K562 (cell line): Measurements from ENCODE around the gene ARHGEF35. TPM values are rescaled to one million over a fixed set of nuclear protein-coding genes. Genes with fewer than 3 reads are reported as not detected.

ENCODE experiments used
- ATAC-seq: fragments of 200-7000 bp; cut with Tn5 transposase; 3 replicates; pipeline ENCODE4 v1.9.1; 2020; ENCODE audit warnings: moderate library complexity
- BruUV-seq: library from RNA; stranded (reverse); fragments of 400-500 nt; replicated peaks from 2 replicates; lab custom pipeline; 2021; lab: Mats Ljungman, UMichigan
- CTCF ChIA-PET: fragments of 300-600 bp; formaldehyde crosslinking; extraction: SDS; loops from one replicate; lab custom pipeline; 2021; ENCODE audit warnings: low intra/inter-chr PET ratio; lab: Yijun Ruan, JAX
- POLR2A ChIA-PET: fragments of 300-600, 350-650 bp; sonication (Branson Sonifier 250); formaldehyde crosslinking; extraction: SDS; loops from one replicate; lab custom pipeline; 2021; ENCODE audit warnings: antibody characterized with exemption, inconsistent platforms; lab: Yijun Ruan, JAX
- DNase-seq, 4 experiments: peaks; one replicate each; pipeline versions ENCODE4 v3.0.0 to v3.0.0-alpha.2; 2011 to 2018; ENCODE audit warnings: low spot score in 3 of 4, mixed read lengths in 3 of 4; ENCODE audit errors: extremely low read depth in 1 of 4
- FAIRE-seq: peaks from 2 replicates; lab custom pipeline; 2011; peaks lifted over from hg19 to GRCh38; lab: Jason Lieb, UNC
- H2AFZ ChIP-seq: 2 replicates; pipeline ENCODE4 v1.6.0; 2011; ENCODE audit warnings: low read depth, low read length, control low read depth, inconsistent platforms
- H3K27ac ChIP-seq: fragments of 200-600 bp; 3 replicates; pipeline ENCODE4 v1.8.0; 2011; ENCODE audit warnings: low read depth, mild to moderate bottlenecking, control low read depth, inconsistent platforms, low read length, moderate library complexity, mixed read lengths; ENCODE audit errors: extremely low read depth
- H3K27me3 ChIP-seq, 2 experiments: fragments of 300-600 bp in 1 of 2; 2 replicates in 1 of 2; 3 replicates in 1 of 2; pipeline versions ENCODE4 v1.6.0 to v1.8.0; 2011; ENCODE audit warnings: inconsistent platforms in 2 of 2, low read length in 2 of 2, mild to moderate bottlenecking in 1 of 2, mixed read lengths in 1 of 2, moderate library complexity in 1 of 2; ENCODE audit not compliant: control insufficient read depth in 2 of 2, insufficient read depth in 2 of 2
- H3K36me3 ChIP-seq: fragments of 300-600 bp; 3 replicates; pipeline ENCODE4 v1.8.0; 2011; ENCODE audit warnings: mild to moderate bottlenecking, low read length, inconsistent platforms; ENCODE audit not compliant: control insufficient read depth, insufficient read depth
- H3K4me1 ChIP-seq, 2 experiments: fragments of 200-600 bp in 1 of 2; replicated peaks in 1 of 2; 2 replicates in 1 of 2; 3 replicates in 1 of 2; pipeline versions ENCODE4 v1.5.1 to v1.8.0; 2011; ENCODE audit warnings: inconsistent platforms in 2 of 2, low read length in 2 of 2, mild to moderate bottlenecking in 1 of 2, mixed read lengths in 1 of 2, moderate library complexity in 1 of 2; ENCODE audit not compliant: control insufficient read depth in 2 of 2, insufficient read depth in 2 of 2
- H3K4me2 ChIP-seq: 2 replicates; pipeline ENCODE4 v1.6.1; 2011; ENCODE audit warnings: low read length, control low read depth, inconsistent platforms, mixed read lengths; ENCODE audit not compliant: insufficient read depth
- H3K4me3 ChIP-seq: fragments of 200-600 bp; sonication (generic), shearing (Covaris generic); 2 replicates; pipeline ENCODE4 v1.5.1; 2016; ENCODE audit warnings: control low read depth, inconsistent platforms
- H3K79me2 ChIP-seq: fragments of 200-600 bp; 3 replicates; pipeline ENCODE4 v1.8.0; 2011; ENCODE audit warnings: low read length, inconsistent platforms; ENCODE audit not compliant: control insufficient read depth, insufficient read depth
- H3K9ac ChIP-seq, 2 experiments: 2 replicates each; pipeline versions ENCODE4 v1.6.0 to v1.6.1; 2011; ENCODE audit warnings: low read depth in 2 of 2, low read length in 2 of 2, control low read depth in 1 of 2, inconsistent platforms in 1 of 2, mild to moderate bottlenecking in 1 of 2, mixed read lengths in 1 of 2; ENCODE audit not compliant: insufficient read depth in 1 of 2
- H3K9me1 ChIP-seq: one replicate; pipeline ENCODE4 v1.6.0; 2011; ENCODE audit warnings: inconsistent platforms, mild to moderate bottlenecking, low read length, moderate library complexity; ENCODE audit not compliant: control insufficient read depth, insufficient read depth
- H3K9me3 ChIP-seq: replicated peaks from 2 replicates; pipeline ENCODE4 v1.5.1; 2011; ENCODE audit warnings: low read depth, low read length, inconsistent platforms; ENCODE audit not compliant: control insufficient read depth, insufficient read depth
- H4K20me1 ChIP-seq: replicated peaks from 2 replicates; pipeline ENCODE4 v1.6.1; 2011; ENCODE audit warnings: low read length, inconsistent platforms, mixed read lengths; ENCODE audit not compliant: control insufficient read depth, insufficient read depth
- C11orf30 ChIP-seq: fragments of 450-650 bp; IDR thresholded peaks from 2 replicates; pipeline ENCODE4 v1.6.1; 2016; ENCODE audit warnings: low read depth, mild to moderate bottlenecking
- ILK ChIP-seq: fragments of 450-650 bp; IDR thresholded peaks from 2 replicates; pipeline ENCODE4 v1.6.1; 2016; ENCODE audit warnings: missing genetic modification characterization, low read depth, mild to moderate bottlenecking, missing compliant biosample characterization, moderate library complexity, borderline replicate concordance
- MAFG ChIP-seq: fragments of 450-650 bp; conservative IDR thresholded peaks from 2 replicates; pipeline ENCODE4 v1.6.1; 2016; ENCODE audit warnings: missing genetic modification characterization, missing compliant biosample characterization
- NFXL1 ChIP-seq: fragments of 450-650 bp; formaldehyde crosslinking; IDR thresholded peaks from 2 replicates; pipeline ENCODE4 v1.4.0; 2021; ENCODE audit warnings: mild to moderate bottlenecking
- SIRT6 ChIP-seq: IDR thresholded peaks from one replicate; pipeline ENCODE4 v1.6.1; 2012; ENCODE audit warnings: low read depth, mild to moderate bottlenecking, control low read depth, inconsistent platforms, low read length, moderate library complexity
- ZC3H4 ChIP-seq: sonication (generic); formaldehyde crosslinking; IDR thresholded peaks from 2 replicates; pipeline ENCODE4 v1.9.0; 2021; ENCODE audit warnings: missing genetic modification reagents, borderline replicate concordance
- ZNF146 ChIP-seq: IDR thresholded peaks from one replicate; pipeline ENCODE4 v1.6.1; 2018; ENCODE audit warnings: missing compliant biosample characterization; ENCODE audit not compliant: unreplicated experiment
- ZNF217 ChIP-seq: sonication (generic); formaldehyde crosslinking; IDR thresholded peaks from 2 replicates; pipeline ENCODE4 v1.8.0; 2022; ENCODE audit warnings: mild to moderate bottlenecking, missing genetic modification reagents
- ZNF316 ChIP-seq: fragments of 450-650 bp; IDR thresholded peaks from 2 replicates; pipeline ENCODE4 v1.6.1; 2016
- ZNF717 ChIP-seq: fragments of 250-450 bp; sonication (Bioruptor Pico); IDR thresholded peaks from 2 replicates; pipeline ENCODE4 v1.5.0; 2021
- WGBS: fragments of 100-300 bp; shearing (Covaris generic); methylation state at CpG from one replicate; pipeline ENCODE4 v1.1.6; 2016; ENCODE audit warnings: low coverage, mixed read lengths; ENCODE audit not compliant: insufficient coverage; ENCODE audit errors: missing lambda C conversion rate; 5-methylcytosine and 5-hydroxymethylcytosine counted together
- in situ Hi-C: fragments of 300-500 bp; cut with MboI; formaldehyde crosslinking; loops from 4 replicates; pipeline ENCODE4 v1.15.0; 2018; ENCODE audit warnings: inconsistent platforms, mixed read lengths
- intact Hi-C: fragments of 100-400 bp; cut with micrococcal nuclease; formaldehyde crosslinking; loops from 2 replicates; pipeline ENCODE4 v1.14.2; 2022
- polyA plus RNA-seq, 8 experiments: library from polyadenylated mRNA; depleted of rRNA in 4 of 8; stranded (reverse) in 5 of 8; unstranded in 3 of 8; fragments of >200 nt; fragmentation: Nextera tagmentation in 2 of 8; fragmentation: Illumina TruSeq in 1 of 8; extraction: Ambion mirVana in 2 of 8; extraction: Trizol in 1 of 8; gene quantifications; 2 replicates each; pipeline versions ENCODE4 v1.2.1 to v1.2.3, GENCODE V29; 2011 to 2014; ENCODE audit warnings: inconsistent platforms in 1 of 8, missing spikeins in 1 of 8
- total RNA-seq, 7 experiments: library from RNA; depleted of rRNA in 6 of 7; stranded (reverse); fragments of >200 nt in 6 of 7; fragmentation: Illumina TruSeq in 2 of 7; extraction: Trizol in 2 of 7; gene quantifications; 2 replicates each; pipeline versions ENCODE4 v1.2.1 to v1.2.3, GENCODE V29; 2011 to 2021; ENCODE audit warnings: low replicate concordance in 1 of 7

Gene ARHGEF35
- total and polyA plus RNA-seq, 9 of the 15 experiments (the other 6 are each of a cell fraction or from before 2014, with no cell fraction given) = 0.16 to 0.59 (median 0.35) TPM; not detected in 3

- in situ Hi-C loops = loop anchor here (25.0 kb wide), 1 partner anchor 173 kb away; no protein-coding TSS in a partner anchor
- Histone ChIP-seq H3K9me1 (no peaks in the 10 kb centered on the region), H3K36me3 (no peaks in the 10 kb centered on the region), H3K4me2 (no peak overlapping the region), H4K20me1 (no peaks in the 10 kb centered on the region), H2AFZ (no peak overlapping the region), H3K27ac (no peak overlapping the region), H3K27me3 (no peaks in the 10 kb centered on the region), H3K9ac (no peak overlapping the region), H3K4me3 (no peak overlapping the region), H3K4me1 (no peaks in the 10 kb centered on the region), H3K79me2 (no peaks in the 10 kb centered on the region), H3K9me3 (no peaks in the 10 kb centered on the region)
- 2% methylated on average over 2 of the region's 2 CpGs for WGBS
- no TSS peak for BruUV-seq
- intact Hi-C loops = no loop called here
- DNase-seq (no peak), FAIRE-seq (no peak), ATAC-seq (no peak)
- POLR2A ChIA-PET = no interaction called here
- peak; percentile 85 for TF ChIP-seq ZNF316
- TF ChIP-seq NFXL1 (CRISPR knock-in tag) = no peak
- peak; percentile 64 for TF ChIP-seq C11orf30
- TF ChIP-seq ZNF146 (CRISPR knock-in tag) = no peak
- no peak for TF ChIP-seq ZNF717
- TF ChIP-seq ZC3H4 (CRISPR knock-in tag) = no peak
- TF ChIP-seq MAFG (tag) = 0 out of 2 replicates have a peak, but pooled peaks have one; percentile 38
- no peak for TF ChIP-seq ZNF217 (CRISPR knock-in tag)
- no peak for TF ChIP-seq ILK (tag)
- no peak for TF ChIP-seq SIRT6
- TF ChIP-seq, all 486 proteins: peak for 3
- CTCF ChIA-PET = no interaction called here
Measured at GRCh38 chr7:144164784-144165183, 30.8 kb downstream of the ARHGEF35 start.
